H9 (cell line): Measurements from ENCODE around the gene HS6ST1. TPM values are rescaled to one million over a fixed set of nuclear protein-coding genes. Genes with fewer than 3 reads are reported as not detected.

ENCODE experiments used
- DNase-seq: peaks from one replicate; pipeline ENCODE4 v3.0.0-alpha.2; 2017
- H2AFZ ChIP-seq: one replicate; pipeline ENCODE4 v1.6.1; 2013; ENCODE audit warnings: mild to moderate bottlenecking, low read length, control low read depth, moderate library complexity
- H2AK5ac ChIP-seq: 2 replicates; pipeline ENCODE4 v1.6.1; 2013; ENCODE audit warnings: low read length, control low read depth, mixed read lengths; ENCODE audit not compliant: insufficient read length
- H2BK120ac ChIP-seq: one replicate; pipeline ENCODE4 v1.6.1; 2013; ENCODE audit warnings: low read depth, mild to moderate bottlenecking, low read length, control low read depth, inconsistent platforms; ENCODE audit not compliant: poor library complexity, severe bottlenecking
- H2BK12ac ChIP-seq: 2 replicates; pipeline ENCODE4 v1.6.1; 2013; ENCODE audit warnings: low read length, control low read depth, mixed read lengths, low read depth; ENCODE audit not compliant: insufficient read length
- H2BK15ac ChIP-seq: 2 replicates; pipeline ENCODE4 v1.6.1; 2013; ENCODE audit warnings: low read depth, low read length, control low read depth
- H2BK20ac ChIP-seq: one replicate; pipeline ENCODE4 v1.6.1; 2013; ENCODE audit warnings: low read depth, mild to moderate bottlenecking, low read length, control low read depth, inconsistent platforms; ENCODE audit not compliant: poor library complexity, severe bottlenecking
- H2BK5ac ChIP-seq: 2 replicates; pipeline ENCODE4 v1.6.1; 2013; ENCODE audit warnings: low read length, control low read depth, mixed read lengths; ENCODE audit not compliant: insufficient read length
- H3K14ac ChIP-seq: 2 replicates; pipeline ENCODE4 v1.6.1; 2013; ENCODE audit warnings: low read length, control low read depth; ENCODE audit not compliant: insufficient read depth
- H3K18ac ChIP-seq: 2 replicates; pipeline ENCODE4 v1.6.1; 2013; ENCODE audit warnings: low read depth, mild to moderate bottlenecking, mixed read lengths, low read length, control low read depth; ENCODE audit not compliant: insufficient read length
- H3K23ac ChIP-seq: 2 replicates; pipeline ENCODE4 v1.6.1; 2013; ENCODE audit warnings: low read length, control low read depth, mixed read lengths, low read depth; ENCODE audit not compliant: insufficient read length
- H3K23me2 ChIP-seq: 2 replicates; pipeline ENCODE4 v1.6.1; 2013; ENCODE audit warnings: low read depth, mild to moderate bottlenecking, mixed read lengths, low read length, control low read depth; ENCODE audit not compliant: insufficient read length, poor library complexity, severe bottlenecking
- H3K27ac ChIP-seq: 2 replicates; pipeline ENCODE4 v1.5.1; 2013; ENCODE audit warnings: low read length, control low read depth, mixed read lengths, low read depth; ENCODE audit not compliant: insufficient read length
- H3K27me3 ChIP-seq: 2 replicates; pipeline ENCODE4 v1.6.1; 2013; ENCODE audit warnings: low read length, control low read depth, inconsistent platforms; ENCODE audit not compliant: insufficient read depth
- H3K4ac ChIP-seq: 2 replicates; pipeline ENCODE4 v1.6.1; 2013; ENCODE audit warnings: low read depth, mild to moderate bottlenecking, control low read depth, inconsistent platforms, low read length, moderate library complexity
- H3K4me1 ChIP-seq: 2 replicates; pipeline ENCODE4 v1.6.1; 2013; ENCODE audit warnings: low read length, control low read depth, inconsistent platforms; ENCODE audit not compliant: insufficient read depth
- H3K4me2 ChIP-seq: 2 replicates; pipeline ENCODE4 v1.6.1; 2013; ENCODE audit warnings: low read length, control low read depth, mixed read lengths; ENCODE audit not compliant: insufficient read length, insufficient read depth
- H3K56ac ChIP-seq: 2 replicates; pipeline ENCODE4 v1.6.1; 2013; ENCODE audit warnings: low read depth, mild to moderate bottlenecking, mixed read lengths, low read length, control low read depth; ENCODE audit not compliant: insufficient read length
- H3K79me1 ChIP-seq: 2 replicates; pipeline ENCODE4 v1.6.1; 2013; ENCODE audit warnings: low read depth, mild to moderate bottlenecking, moderate library complexity, low read length, control low read depth, inconsistent platforms; ENCODE audit not compliant: insufficient read depth, poor library complexity, severe bottlenecking
- H3K79me2 ChIP-seq: 2 replicates; pipeline ENCODE4 v1.6.1; 2013; ENCODE audit warnings: low read length, control low read depth, inconsistent platforms; ENCODE audit not compliant: insufficient read depth
- H3K9ac ChIP-seq: 2 replicates; pipeline ENCODE4 v1.6.1; 2013; ENCODE audit warnings: low read length, control low read depth, mixed read lengths; ENCODE audit not compliant: insufficient read length; ENCODE audit errors: extremely low read depth
- H3K9me3 ChIP-seq: one replicate; pipeline ENCODE4 v1.6.1; 2013; ENCODE audit warnings: low read depth, low read length, inconsistent platforms; ENCODE audit not compliant: control insufficient read depth
- H3T11ph ChIP-seq: one replicate; pipeline ENCODE4 v1.6.1; 2013; ENCODE audit warnings: mild to moderate bottlenecking, low read length, control low read depth, inconsistent platforms
- H4K20me1 ChIP-seq: one replicate; pipeline ENCODE4 v1.6.1; 2013; ENCODE audit not compliant: control insufficient read depth, insufficient read length, insufficient read depth
- H4K5ac ChIP-seq: 2 replicates; pipeline ENCODE4 v1.6.1; 2013; ENCODE audit warnings: low read depth, mild to moderate bottlenecking, mixed read lengths, low read length, control low read depth; ENCODE audit not compliant: insufficient read length
- H4K8ac ChIP-seq: replicated peaks from 2 replicates; pipeline ENCODE4 v1.6.1; 2013; ENCODE audit warnings: low read length, control low read depth, mixed read lengths, low read depth; ENCODE audit not compliant: insufficient read length
- H4K91ac ChIP-seq: 2 replicates; pipeline ENCODE4 v1.6.1; 2013; ENCODE audit warnings: low read depth, mild to moderate bottlenecking, moderate library complexity, mixed read lengths, low read length, control low read depth; ENCODE audit not compliant: insufficient read length
- H3K27ac Mint-ChIP-seq, 3 experiments: 2 replicates in 2 of 3; 3 replicates in 1 of 3; pipeline ENCODE4 v1.8.0; 2020 to 2021; ENCODE audit warnings: mixed read lengths in 3 of 3, mild to moderate bottlenecking in 1 of 3, moderate library complexity in 1 of 3
- H3K27me3 Mint-ChIP-seq: 2 replicates; pipeline ENCODE4 v1.8.0; 2021; ENCODE audit warnings: low read depth, mild to moderate bottlenecking, moderate library complexity, mixed read lengths
- H3K36me3 Mint-ChIP-seq, 3 experiments: 2 replicates in 2 of 3; 3 replicates in 1 of 3; pipeline ENCODE4 v1.8.0; 2020 to 2021; ENCODE audit warnings: low read depth in 3 of 3, mixed read lengths in 3 of 3; ENCODE audit not compliant: insufficient read depth in 1 of 3
- H3K4me1 Mint-ChIP-seq, 2 experiments: 2 replicates each; pipeline ENCODE4 v1.8.0; 2020; ENCODE audit warnings: mixed read lengths in 2 of 2
- H3K4me3 Mint-ChIP-seq, 2 experiments: 2 replicates in 1 of 2; 3 replicates in 1 of 2; pipeline ENCODE4 v1.8.0; 2020 to 2021; ENCODE audit warnings: mild to moderate bottlenecking in 2 of 2, mixed read lengths in 2 of 2, moderate library complexity in 1 of 2
- H3K9me3 Mint-ChIP-seq, 2 experiments: 2 replicates in 1 of 2; 3 replicates in 1 of 2; pipeline ENCODE4 v1.8.0; 2020; ENCODE audit warnings: mild to moderate bottlenecking in 2 of 2, mixed read lengths in 2 of 2, moderate library complexity in 1 of 2
- CTCF ChIP-seq: fragments of 200-600 bp; sonication (generic); conservative IDR thresholded peaks from 3 replicates; pipeline ENCODE4 v1.8.0; 2021; ENCODE audit warnings: antibody characterized with exemption, mild to moderate bottlenecking
- WGBS: extraction: QIAGEN DNeasy Blood & Tissue Kit; methylation state at CpG from one replicate; pipeline ENCODE4 v1.1.7; 2013; ENCODE audit warnings: missing lambda C conversion rate, low lambda C conversion rate, mixed read lengths; ENCODE audit not compliant: insufficient read length; ENCODE audit errors: extremely low coverage; 5-methylcytosine and 5-hydroxymethylcytosine counted together
- total RNA-seq: library from RNA; stranded (reverse); gene quantifications from 2 replicates; pipeline ENCODE4 v1.2.1, GENCODE V29; 2021

Gene HS6ST1
- total RNA-seq, 1 experiment from 2014 or later, result 60.2 TPM

GRCh38 chr2:128284841-128285240, 33.8 kb downstream of the HS6ST1 start:
- WGBS, result no CpG with 5 or more reads among the region's 11 CpGs
- TF ChIP-seq CTCF, result no peak

More at GRCh38 chr2:128284841-128285240, 33.8 kb downstream of the HS6ST1 start:
- Mint-ChIP-seq H3K27ac (peak overlapping the region in 1 of 3 experiments; percentile 65; a peak in 2 of 7 replicates), H3K4me1 (peaks cover 26 to 38% of the 10 kb centered on the region in 2 experiments), H3K9me3 (no peaks in the 10 kb centered on the region), H3K27me3 (no peaks in the 10 kb centered on the region), H3K4me3 (no peak overlapping the region), H3K36me3 (peaks cover 4 to 14% (median 12%) of the 10 kb centered on the region in 3 experiments; a peak in 6 of 7 replicates)
- no peak overlapping the region; the same call in 1 of the 2 replicates for H3K4ac ChIP-seq
- DNase-seq, result no peak
- no peak overlapping the region for H3K27ac ChIP-seq
- no peak overlapping the region for H2BK120ac ChIP-seq
- no peak overlapping the region for H2BK20ac ChIP-seq
- no peak overlapping the region for H3K56ac ChIP-seq
- H3K9me3 ChIP-seq, result no peaks in the 10 kb centered on the region
- H3K4me1 ChIP-seq, result peaks cover 8% of the 10 kb centered on the region; the same call in 1 of the 2 replicates
- H2AFZ ChIP-seq, result no peak overlapping the region
- H4K20me1 ChIP-seq, result no peaks in the 10 kb centered on the region
- H3K27me3 ChIP-seq, result no peaks in the 10 kb centered on the region
- no peak overlapping the region for H3K14ac ChIP-seq
- no peak overlapping the region for H3K23ac ChIP-seq
- no peak overlapping the region for H3K4me2 ChIP-seq
- H3K9ac ChIP-seq, result no peak overlapping the region
- H2AK5ac ChIP-seq, result no peak overlapping the region
- H3K79me1 ChIP-seq, result peaks cover 12% of the 10 kb centered on the region
- no peak overlapping the region for H3T11ph ChIP-seq
- no peak overlapping the region for H2BK5ac ChIP-seq
- H4K5ac ChIP-seq, result no peak overlapping the region
- H4K8ac ChIP-seq, result no peak overlapping the region
- H3K18ac ChIP-seq, result no peak overlapping the region
- no peaks in the 10 kb centered on the region for H3K23me2 ChIP-seq
- H2BK12ac ChIP-seq, result no peak overlapping the region
- no peak overlapping the region for H4K91ac ChIP-seq
- peaks cover 10% of the 10 kb centered on the region; the same call in 1 of the 2 replicates for H3K79me2 ChIP-seq
- no peak overlapping the region for H2BK15ac ChIP-seq
